LNCAP (cell line): ENCODE results near the gene RPH3AL.

Experiments used
- TF ChIP-seq, protein P1 (sequence below): fragments of 450-650 bp; IDR thresholded peaks from 2 replicates; pipeline ENCODE4 v1.5.1; 2017; ENCODE audit warnings: mild to moderate bottlenecking

The RPH3AL gene

DNA sequence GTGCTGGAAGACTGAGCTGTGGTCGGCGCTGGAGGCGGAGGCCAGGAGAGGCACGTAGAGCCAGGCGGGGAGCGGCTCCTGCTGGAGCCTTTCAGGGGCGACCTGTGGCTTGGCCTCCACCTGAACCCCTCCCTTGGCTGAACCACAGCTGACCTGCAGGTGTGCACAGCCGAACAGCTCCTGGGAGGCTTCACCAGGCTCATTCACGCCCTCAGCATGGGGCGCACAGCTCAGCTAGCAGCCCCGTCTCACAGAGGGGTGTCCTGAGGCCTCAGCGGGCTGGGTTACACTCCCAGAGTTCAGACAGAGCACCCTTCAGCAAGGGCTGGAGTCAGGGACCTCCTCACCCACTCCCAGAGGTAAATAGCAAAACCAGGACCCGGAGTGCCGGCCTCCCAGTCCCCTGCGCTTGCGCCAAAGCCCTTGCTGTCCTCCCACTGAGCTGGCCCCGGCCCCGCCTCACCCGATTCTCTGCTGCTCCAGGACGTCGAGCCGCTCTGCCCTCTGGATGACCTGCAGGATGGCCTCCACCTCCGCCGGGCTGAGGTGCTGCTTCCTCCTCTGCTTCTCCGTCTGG, 31.7 kb downstream of the RPH3AL start:
- TF ChIP-seq, protein P1, sequence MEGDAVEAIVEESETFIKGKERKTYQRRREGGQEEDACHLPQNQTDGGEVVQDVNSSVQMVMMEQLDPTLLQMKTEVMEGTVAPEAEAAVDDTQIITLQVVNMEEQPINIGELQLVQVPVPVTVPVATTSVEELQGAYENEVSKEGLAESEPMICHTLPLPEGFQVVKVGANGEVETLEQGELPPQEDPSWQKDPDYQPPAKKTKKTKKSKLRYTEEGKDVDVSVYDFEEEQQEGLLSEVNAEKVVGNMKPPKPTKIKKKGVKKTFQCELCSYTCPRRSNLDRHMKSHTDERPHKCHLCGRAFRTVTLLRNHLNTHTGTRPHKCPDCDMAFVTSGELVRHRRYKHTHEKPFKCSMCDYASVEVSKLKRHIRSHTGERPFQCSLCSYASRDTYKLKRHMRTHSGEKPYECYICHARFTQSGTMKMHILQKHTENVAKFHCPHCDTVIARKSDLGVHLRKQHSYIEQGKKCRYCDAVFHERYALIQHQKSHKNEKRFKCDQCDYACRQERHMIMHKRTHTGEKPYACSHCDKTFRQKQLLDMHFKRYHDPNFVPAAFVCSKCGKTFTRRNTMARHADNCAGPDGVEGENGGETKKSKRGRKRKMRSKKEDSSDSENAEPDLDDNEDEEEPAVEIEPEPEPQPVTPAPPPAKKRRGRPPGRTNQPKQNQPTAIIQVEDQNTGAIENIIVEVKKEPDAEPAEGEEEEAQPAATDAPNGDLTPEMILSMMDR: no peak

DNA sequence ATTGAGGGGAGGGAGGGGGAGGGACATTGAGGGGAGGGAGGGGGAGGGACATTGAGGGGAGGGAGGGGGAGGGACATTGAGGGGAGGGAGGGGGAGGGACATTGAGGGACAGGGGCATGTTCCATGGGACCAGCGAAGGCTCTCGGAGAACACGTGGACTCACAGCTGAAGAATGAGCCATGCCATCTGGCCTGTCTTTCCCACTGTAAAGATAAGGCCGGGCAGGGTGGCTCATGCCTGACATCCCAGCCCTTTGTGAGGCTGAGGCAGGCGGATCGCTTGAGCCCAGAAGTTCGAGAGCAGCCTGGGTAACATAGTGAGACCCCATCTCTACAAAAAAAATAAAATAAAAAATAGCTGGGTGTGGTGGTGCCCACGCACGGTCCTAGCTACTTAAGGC, 32.5 kb downstream of the RPH3AL start:
- TF ChIP-seq, protein P1: no peak

GRCh38 chr17:319266-319665, 33.3 kb downstream of the RPH3AL start:
- TF ChIP-seq, protein P1: no peak

- TF ChIP-seq, protein P1: no peak
These were observed 38.5 kb downstream of the RPH3AL start for GRCh38 chr17:313911-314613.

DNA sequence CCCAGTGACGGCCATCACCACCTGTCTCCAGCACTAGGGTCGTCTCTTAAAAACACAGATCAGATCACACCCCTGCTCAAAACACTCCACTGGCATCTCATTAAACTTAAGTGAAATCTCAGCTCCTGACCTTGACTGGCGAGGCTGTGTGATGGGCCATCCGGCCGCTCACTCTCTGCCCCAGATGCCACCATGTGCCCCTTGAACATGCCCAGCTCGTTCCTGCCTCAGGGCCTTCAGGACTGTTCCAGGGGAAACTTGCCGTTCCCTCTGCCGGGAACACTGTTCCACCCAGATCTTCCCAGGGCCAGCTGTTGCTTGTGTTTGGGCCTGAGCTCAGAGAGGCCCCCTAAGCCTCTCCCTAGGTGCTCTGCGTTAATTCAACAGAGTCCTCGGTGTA, 39.4 kb downstream of the RPH3AL start:
- TF ChIP-seq, protein P1: no peak

GRCh38 chr17:312476-313148, 40.0 kb downstream of the RPH3AL start:
- TF ChIP-seq, protein P1: no peak

DNA sequence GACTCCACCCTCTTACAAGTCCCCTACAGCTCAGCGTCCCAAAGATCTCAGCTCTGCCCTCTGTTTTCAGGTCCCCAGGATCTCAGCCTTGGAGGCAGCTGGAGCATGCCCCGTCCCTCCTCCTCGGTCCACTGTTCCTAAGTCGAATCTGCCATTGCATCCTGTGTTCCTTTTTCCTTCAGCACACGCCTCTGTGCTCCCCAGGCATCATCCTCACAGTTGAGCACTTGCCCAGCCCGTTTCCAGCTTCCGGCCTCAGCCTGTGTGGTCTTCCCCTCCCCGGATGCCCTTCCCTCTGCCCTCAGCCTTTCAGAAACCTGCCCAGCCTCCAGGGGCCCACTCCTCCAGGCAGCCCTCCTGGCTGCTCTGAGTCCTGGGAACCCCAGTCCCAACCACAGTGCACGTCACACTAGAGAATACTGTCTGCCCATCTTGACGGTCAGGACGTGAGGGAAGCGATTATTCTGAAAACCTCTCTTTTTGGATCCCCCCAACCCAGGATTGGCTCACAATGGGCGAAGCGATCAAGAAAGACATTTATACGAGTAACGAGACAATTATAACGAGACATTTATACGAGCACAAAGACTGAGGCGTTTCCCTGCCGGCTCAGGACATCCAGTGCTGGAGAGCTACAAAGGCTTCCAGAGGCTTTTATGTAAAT, 41.4 kb downstream of the RPH3AL start:
- TF ChIP-seq, protein P1: no peak
